Measurements from ENCODE around the gene ENTPD2.
A peak's percentile ranks its signal among the peaks of the same experiment; 100 is the strongest.

The ENTPD2 gene

DNA sequence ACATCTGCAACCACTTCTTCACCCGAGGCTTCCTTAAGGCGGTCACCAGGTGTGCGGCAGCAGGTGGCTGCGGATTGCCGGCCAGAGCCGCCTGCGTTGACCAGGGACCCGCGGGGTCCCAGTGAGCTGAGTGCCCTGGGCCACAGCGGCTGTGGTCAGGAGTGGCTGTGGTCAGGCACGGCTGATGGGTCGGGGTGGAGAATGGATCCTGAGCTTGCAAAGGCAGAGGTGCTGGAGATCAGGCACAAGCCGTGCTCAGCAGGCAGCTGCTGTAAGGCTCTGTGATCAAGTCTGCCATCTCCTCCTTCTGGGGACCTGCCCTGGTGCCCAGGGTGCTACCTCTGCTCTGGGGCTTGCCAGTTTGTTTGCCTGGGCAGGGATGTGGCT, 25.5 kb upstream of the ENTPD2 start:
- DNase-seq (ENCODE audit: low spot score) = no peak

DNA sequence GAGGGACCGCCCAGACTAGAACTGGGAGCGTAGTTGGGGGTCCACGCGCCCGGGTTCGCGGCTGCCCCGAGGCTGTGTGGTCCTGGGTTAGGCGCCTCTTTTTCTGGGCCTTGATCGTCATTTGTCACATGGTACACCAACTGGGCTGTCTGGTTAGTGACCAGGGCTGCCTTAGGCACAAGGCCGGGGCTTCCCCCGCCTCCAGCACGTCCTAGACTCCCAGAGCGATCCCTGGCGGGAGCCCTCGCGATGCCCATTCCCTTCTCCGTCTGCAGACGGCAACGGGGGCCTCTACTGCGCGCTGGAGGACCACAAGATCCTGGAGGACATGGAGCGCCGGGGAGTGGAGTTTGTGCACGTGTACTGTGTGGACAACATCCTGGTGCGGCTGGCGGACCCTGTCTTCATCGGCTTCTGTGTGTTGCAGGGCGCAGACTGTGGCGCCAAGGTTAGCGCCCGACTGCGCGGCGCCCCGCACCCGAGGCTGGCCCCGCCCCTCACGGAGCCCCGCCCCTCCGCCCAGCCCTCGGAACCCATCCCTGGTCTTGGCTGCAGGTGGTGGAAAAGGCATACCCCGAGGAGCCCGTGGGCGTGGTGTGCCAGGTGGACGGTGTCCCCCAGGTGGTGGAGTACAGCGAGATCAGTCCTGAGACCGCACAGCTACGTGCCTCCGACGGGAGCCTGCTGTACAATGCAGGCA, 25.0 kb upstream of the ENTPD2 start:
- DNase-seq (ENCODE audit: low spot score) = no peak

DNA sequence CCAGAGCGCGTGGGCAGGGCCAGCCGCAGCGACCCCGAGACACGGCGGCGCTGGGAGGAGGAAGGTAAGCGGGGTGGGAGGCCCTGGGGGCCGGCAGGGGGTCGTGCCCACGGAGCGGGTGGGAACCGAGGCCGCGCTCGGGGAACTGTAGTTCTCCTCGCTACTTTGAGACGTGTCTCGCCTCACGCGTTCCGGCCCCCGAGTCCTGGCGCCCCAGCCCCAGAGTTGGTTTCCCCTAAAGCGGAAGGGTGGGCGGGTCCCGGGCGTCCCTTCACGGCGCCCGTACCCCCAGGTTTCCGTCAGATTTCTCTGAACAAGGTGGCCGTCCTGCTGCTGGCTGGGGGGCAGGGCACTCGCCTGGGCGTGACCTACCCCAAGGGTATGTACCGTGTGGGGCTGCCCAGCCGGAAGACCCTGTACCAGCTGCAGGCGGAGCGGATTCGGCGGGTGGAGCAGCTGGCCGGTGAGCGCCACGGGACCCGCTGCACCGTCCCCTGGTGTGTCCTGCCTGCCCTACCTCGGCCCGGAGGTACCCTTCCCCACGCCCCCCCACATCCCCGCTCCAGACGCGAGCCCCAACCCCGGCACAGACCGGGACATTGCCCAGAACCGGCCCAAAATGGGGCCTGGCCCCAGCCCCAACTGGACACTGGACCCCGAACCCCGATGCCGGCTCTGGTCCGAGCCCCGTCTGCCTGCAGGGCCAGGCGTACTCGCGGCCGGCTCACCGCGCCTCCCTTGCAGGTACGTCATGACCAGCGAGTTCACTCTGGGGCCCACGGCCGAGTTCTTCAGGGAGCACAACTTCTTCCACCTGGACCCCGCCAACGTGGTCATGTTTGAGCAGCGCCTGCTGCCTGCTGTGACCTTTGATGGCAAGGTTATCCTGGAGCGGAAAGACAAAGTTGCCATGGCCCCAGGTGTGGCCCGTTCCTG, 24.2 kb upstream of the ENTPD2 start:
- DNase-seq (ENCODE audit: low spot score) = peak; percentile 47

DNA sequence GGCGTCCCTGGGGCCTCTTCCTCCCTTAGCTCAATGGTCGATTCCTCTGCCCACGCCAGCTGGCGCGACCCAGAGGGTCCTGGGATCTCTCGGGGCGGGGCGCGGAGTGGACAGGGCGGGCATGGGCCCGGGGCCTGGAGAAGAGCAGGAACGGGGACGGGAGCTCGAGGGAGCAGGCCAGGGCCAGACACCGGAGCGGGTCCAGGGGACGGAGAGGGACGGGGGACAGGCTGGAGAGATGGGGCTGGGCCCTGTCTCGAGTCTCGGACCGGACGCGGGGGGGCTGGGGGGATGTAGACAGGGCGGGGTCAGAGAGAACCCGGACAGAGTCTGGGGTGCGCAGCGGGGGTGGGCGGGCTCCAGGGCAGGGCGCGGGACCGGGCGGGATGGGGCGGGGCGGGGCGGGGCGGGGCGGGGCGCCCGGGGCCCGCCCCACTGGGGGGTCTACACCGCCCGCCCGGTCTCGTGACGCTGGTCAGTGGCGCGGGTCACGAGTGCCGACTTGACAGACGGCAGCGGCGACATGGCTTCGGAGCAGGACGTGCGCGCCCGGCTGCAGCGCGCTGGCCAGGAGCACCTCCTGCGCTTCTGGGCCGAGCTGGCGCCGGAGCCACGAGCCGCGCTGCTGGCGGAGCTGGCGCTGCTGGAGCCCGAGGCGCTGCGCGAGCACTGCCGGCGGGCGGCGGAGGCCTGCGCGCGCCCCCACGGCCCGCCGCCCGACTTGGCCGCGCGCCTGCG, 23.3 kb upstream of the ENTPD2 start, which contains the start of gene UAP1L1:
UAP1L1 (plus strand) TSS at position 508 of the 738 bp plus-strand sequence; CDS start at position 524, 16 bp downstream.
- DNase-seq (ENCODE audit: low spot score) = peak; percentile 73

DNA sequence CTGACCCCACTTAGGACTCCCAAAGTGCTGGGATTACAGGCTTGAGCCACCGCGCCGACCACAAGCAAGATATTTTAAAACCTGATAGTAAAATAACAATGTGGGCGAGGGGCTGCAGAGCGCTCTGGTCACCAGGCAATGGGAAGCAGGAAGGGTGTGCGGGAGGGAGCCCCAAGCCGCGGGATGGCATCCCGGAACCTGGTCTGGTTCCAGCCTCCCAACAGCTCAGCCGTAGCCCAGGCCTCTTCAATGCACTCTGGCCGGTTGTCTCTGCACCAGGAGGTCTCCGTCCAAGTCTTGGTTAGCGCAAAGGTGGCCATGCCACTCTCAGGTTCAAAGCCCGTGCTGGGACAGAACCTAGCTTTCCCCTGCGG, 22.8 kb upstream of the ENTPD2 start:
- DNase-seq (ENCODE audit: low spot score) = no peak

DNA sequence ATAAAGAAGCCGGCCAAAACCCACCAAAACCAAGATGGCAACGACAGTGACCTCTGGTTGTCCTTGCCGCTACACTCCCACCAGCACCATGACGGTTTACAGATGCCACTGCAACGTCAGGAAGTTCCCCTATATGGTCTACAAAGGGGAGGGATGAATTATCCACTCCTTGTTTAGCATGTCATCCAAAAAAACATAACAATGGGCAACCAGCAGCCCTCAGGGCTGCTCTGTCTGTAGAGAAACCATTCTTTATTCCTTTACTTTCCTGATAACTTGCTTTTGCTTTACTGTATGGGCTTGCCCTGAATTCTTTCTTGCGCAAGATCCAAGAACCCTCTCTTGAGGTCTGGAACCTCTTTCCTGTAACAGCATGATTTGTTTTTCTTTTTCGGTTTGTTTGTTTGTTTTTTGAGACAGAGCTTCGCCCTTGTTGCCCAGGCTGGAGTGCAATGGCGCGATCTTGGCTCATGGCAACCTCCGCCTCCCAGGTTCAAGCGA, 21.5 kb upstream of the ENTPD2 start:
- no peak for DNase-seq (ENCODE audit: low spot score)

DNA sequence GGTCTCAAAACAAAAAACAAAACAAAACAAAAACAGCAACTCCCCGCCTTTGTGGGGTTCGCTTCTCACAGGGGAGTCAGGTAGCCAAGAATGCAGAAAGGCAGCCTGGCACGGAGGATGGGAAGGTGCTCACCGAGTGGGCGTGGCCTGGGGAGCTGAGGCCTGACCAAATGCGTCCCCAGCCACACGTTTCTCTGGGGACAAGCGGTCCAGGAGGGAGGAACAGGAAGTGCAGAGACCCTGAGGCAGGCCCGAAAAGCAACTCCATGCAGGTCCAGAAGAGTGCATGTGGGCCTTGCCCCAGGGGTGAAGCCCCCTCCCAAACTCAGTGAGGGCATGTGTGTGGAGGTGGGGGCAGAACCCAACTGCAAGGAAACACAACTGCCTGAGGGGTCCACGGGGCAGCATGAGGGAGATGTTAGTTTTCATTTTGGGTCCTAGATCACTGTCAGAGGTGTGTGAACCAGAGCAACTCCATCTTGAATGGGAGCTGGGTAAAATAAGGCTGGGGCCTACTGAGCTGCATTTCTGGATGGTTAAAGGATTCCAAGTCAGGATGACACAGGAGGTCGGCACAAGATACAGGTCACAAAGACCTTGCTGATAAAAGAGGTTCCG, 20.9 kb upstream of the ENTPD2 start:
- no peak for DNase-seq (ENCODE audit: low spot score)

DNA sequence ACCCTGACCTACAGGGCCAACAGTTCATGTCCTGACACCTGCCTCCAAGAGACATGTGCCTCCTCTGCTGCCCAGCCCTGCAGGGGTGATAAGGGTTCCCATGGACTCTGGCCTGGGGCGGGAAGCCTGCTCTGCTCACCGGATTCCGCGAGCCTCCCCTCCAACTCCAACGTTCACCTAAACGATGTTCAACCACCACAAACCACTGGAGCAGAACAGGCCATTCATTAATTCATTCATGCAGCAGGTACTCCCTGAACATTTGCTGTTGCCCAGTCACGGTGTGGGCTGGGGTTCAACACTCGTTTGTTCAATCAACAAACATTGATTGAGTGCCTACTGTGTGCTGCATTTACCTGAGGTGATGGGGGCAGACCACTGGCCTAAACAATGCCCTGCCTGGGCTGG, 20.1 kb upstream of the ENTPD2 start:
- DNase-seq (ENCODE audit: low spot score) = no peak

DNA sequence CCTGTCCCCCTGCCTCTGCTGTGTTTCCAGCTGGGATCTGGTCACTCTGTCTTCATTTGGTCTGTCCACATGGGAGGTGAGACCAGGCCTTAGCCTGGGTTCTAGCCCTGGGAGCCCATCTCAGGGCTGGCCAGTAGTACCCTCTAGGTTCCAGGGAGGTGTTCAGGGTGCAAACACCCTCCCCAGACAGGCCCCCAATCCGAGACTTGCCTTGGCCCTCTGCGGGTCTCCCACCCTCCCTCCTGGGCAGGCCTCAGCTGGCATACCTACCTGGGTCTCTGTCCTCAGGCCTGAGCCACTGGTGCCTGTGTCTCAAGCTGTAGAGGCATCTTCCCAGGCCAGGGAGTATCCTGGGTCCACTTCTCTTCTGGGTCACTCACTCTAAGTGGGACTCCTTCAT, 17.4 kb upstream of the ENTPD2 start:
- no peak for DNase-seq (ENCODE audit: low spot score)

DNA sequence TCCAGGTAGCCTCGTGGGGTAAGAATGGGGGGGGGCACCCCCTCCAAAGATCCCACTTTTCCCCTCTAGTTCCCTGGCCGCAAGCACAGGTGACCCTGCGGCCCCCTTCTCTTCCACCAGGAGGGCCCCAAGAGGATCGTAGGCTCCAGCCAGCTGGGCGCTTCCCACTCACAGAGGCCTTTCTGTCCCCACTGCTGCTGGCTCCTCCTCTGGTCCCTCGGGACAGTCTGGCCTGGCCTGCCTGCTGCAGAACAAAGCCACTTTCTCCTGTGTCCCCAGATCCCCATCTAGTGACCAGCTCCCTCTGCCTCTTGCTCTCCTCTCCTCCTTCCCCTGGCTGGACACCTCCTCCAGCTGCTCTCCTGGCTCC, 17.0 kb upstream of the ENTPD2 start:
- peak; percentile 49 for DNase-seq (ENCODE audit: low spot score)

DNA sequence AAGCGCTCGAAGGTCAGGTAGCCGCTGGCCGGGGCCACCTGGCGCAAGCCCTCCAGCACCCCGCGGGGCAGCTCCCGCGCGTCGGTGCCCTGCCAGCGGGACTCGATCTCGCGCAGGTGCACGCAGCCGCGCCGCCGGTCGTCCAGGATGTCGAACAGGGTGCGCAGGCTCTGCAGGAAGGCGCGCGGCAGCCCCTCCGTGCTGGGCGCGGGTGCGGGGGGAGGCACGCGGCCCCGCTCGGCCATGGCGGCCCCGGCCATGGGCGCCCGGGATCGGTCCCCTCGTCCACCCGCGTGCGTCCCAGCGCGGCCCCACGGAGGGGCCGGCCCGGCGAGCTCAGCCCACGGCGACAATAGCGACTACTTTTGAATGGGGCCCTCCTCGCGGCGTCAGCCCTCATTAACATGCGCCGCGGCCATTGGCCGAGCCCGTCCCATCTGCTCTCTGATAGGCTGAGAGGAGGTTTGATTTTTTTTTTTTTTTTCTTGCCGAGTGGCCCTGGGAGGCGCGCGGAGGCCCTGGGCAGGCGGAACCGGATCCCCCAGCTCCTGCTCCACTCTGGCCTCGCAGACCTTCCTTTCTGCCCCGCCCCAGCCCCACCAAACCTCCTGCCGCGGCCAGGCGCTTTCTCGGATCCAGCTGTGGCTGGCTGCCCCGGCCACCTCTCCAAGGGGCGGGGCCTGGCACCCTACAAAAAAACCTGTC, 16.5 kb upstream of the ENTPD2 start, which contains the start of gene SAPCD2:
SAPCD2 (minus strand) TSS at position 357 of the 705 bp plus-strand sequence; CDS start at position 260, 97 bp downstream.
- DNase-seq (ENCODE audit: low spot score) = peak; percentile 93

DNA sequence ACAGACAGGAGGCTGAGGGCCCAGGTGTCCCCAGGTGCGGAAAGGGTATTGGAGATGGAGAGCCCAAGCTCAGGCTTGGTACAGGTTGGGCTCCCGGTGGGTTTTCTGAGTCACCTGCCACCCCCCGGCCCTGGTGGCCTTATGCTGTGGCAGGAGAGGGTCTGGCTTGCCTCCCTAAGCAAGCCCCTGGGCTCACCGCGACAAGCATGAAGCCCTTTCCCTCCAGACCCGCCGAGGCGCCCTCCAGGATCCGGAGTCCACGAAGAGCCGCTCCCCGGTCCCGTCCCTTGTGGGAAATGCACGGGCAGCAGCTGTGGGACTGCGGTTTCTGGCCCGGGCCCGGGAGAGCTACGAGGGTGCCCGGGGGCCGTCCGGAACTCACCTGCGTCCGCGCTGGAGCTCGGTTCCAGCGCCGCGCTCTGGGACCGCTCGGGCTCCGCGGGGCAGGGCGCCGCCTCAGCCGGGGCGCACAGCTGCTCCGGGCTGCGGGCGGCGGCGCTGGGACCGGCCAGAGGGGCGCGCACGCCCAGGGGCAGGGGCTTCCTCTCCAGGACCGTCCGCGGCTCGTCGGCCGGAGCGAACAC, 15.7 kb upstream of the ENTPD2 start:
- no peak for DNase-seq (ENCODE audit: low spot score)

DNA sequence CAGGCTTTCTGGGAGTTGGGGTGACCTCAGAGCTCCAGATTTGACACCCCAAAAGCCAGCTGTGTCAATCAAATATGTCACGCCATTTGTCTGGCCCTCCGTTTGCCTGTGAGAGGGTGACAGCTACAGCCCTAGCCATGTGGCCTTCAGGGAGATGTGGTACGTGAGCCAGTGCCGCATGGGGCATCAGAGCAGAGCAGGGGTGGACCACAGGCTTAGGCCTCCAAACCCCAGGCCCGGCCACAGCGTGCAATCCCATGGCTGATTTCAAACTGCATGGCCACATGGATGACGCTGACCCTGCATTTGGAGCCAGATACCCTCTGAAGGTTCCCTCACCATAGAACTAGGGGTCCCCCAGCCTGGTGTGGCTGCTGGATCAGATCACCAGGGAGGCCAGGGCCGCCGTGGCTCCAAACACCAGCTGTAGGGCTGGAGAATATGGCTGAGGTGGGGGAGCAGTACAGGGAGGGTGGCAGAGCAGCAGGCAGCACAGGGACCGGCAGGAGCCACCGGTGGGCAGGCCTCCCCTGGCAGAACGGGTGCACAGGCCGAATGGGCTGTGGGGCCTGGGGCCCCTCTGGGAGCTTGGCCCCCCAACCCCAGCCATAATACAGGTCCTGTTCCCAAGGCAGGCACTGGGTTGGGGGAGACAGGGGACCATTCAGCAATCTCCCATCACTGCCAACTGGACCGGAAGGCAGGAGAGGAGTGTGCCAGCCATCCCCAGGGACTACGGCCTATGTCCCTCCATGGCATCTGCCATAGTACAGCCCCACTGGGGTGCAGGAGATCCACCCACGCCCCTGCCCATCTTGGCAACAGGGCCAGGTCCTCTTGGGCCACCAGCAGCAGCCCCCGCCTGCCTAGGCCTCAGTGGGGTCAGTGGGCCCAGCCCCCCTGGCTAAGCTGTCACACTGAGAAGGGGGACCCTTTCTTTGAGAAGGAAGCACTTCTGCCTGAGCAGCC, 15.0 kb upstream of the ENTPD2 start:
- DNase-seq (ENCODE audit: low spot score) = no peak

DNA sequence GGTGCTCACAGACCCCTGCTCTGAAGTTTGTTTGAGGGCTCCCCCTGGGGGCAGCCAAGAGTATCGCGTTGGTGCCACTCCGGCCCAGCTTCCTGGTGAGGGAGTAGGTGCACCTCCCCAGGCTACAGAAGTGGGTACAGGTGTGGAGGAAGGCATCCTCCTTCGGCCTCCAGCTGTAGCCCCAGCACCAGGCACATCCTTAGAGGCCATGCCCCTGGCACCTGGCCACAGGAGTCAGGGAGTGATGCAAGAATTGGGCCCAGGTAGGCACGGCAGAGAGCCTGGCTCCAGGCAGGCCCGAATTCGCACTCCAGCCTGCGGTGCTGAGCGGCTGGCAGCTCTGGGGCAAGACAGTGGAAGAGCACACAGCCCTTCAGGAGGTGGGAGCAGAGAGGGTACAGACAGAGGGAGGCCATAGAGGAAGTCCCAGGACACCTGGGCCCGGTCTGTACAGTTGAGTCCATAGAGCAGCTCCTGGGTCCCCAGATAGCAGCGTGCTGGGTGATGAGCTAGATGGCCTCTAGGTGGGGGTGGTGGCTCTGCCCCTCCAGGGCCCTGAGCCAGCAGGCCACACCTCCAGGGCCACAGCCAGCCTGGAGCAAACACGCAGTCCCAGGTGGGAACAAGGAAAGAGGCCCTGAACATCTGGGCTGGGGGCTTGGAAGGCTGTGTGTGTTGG, 14.1 kb upstream of the ENTPD2 start:
- DNase-seq (ENCODE audit: low spot score) = peak; percentile 96

DNA sequence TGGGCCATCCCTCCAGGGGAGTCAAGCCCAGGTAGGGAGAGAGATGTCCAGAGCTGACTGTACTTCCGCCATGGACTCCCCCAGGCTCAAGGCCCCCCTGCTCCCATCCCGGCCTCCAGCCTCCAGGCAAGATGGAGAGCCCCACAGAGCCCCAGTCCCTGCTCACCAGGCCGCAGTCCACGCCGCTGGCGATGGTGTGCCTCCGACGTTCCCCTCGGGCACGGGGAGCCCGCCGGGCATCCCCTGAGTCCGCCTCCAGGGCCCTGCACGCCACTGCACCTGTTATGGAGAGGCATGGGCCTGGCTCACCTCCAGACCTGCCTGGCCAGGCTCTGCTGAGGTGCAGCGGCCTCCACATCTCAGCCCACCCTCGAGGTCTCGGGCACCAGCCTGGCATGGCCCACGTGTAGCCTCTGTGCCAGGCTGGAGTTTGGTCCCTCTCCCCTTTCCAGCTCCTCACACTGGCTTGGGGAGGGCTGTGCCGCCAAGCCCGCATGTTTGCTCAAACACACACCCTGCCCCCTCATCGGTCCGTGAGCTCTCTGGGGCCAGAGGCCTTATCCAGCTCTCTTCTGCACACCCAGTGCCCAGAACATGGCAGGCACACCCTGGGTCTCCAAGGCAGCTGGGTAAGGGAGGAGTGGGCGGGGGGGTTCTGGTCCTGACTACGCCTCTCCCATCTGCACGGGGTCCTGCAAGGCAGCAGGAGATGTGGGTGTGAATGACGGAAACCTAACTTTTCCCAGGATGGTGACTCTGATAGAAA, 12.4 kb upstream of the ENTPD2 start:
- DNase-seq (ENCODE audit: low spot score) = no peak

DNA sequence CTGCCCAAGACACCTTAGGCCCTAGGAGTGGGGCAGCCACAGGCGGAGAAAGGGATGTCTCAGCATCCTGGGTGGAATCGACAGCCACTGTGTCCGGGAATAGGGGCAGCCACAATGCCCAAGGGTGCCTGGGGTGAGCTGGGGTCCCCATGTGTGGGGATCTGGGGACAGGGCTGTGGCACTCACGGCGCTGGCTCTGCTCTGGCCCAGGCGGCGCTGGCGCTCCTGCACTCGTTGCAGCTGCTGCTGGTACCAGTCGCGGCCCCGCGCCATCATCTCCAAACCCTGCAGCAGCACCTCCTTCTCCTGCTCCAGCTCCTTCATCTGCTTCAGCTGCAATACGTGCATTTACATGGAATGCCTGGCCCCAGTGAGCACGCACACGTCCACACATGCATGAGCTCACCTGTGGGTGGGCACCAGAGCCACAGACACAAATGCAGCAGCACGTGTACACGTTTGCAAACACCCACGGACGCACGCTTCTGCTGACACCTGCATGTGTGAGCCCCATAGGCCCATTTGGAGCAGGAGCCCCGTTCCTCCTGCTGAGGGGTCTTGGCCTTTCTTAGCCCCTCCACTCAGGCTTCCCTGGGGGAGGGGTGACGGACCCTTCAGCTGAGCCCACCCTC, 11.6 kb upstream of the ENTPD2 start:
- DNase-seq (ENCODE audit: low spot score) = no peak

DNA sequence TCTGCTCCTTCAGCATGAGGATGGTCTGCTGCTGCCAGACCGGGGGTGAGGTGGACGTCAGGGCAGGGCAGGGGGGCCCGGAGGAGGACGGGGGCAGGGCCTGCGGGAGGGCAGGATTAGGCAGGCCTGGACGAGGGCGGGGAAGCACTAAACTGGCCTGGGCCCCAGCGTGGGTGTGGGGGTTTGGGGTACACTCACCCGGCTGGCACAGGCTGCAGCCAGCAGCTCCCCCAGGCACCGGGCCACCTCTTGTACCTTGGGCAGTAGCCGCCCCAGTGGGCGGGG, 11.0 kb upstream of the ENTPD2 start:
- DNase-seq (ENCODE audit: low spot score) = no peak
